Measurements from ENCODE around the gene SSU72.
"Not testable (repeated sequence)": the region's sequence is repeated elsewhere in the genome, so short reads cannot be mapped to it uniquely, and the experiment has no call there.

The SSU72 gene

GRCh38 chr1:1523651-1524050 lies 51.0 kb downstream of the SSU72 start:
- not testable (repeated sequence) for DNase-seq

GRCh38 chr1:1523226-1523625 lies 51.4 kb downstream of the SSU72 start:
- not testable (repeated sequence) for DNase-seq

- not testable (repeated sequence) for DNase-seq
Measured at GRCh38 chr1:1522536-1522935, 52.1 kb downstream of the SSU72 start.

- no peak for DNase-seq
Measured at GRCh38 chr1:1521331-1521730, 53.3 kb downstream of the SSU72 start.

GRCh38 chr1:1519805-1520505 lies 54.7 kb downstream of the SSU72 start:
- not testable (repeated sequence) for DNase-seq

GRCh38 chr1:1518621-1519007 lies 56.0 kb downstream of the SSU72 start:
- not testable (repeated sequence) for DNase-seq

GRCh38 chr1:1517973-1518620 lies 56.6 kb downstream of the SSU72 start:
- DNase-seq: no peak

- DNase-seq: not testable (repeated sequence)
Measured at GRCh38 chr1:1516923-1517322, 57.7 kb downstream of the SSU72 start.

GRCh38 chr1:1514376-1514775 lies 60.3 kb downstream of the SSU72 start:
- not testable (repeated sequence) for DNase-seq

- not testable (repeated sequence) for DNase-seq
Measured at GRCh38 chr1:1513675-1514074, 61.0 kb downstream of the SSU72 start.

GRCh38 chr1:1512425-1512824 lies 62.2 kb downstream of the SSU72 start:
- not testable (repeated sequence) for DNase-seq

- DNase-seq: peak; percentile 96 to 98
Measured at GRCh38 chr1:1511533-1512285, 63.0 kb downstream of the SSU72 start, which contains the start of gene ATAD3A. TSS of gene ATAD3A (plus strand) at chr1:1512162. CDS start at chr1:1512269, 107 bp downstream.

GRCh38 chr1:1510912-1511532 lies 63.6 kb downstream of the SSU72 start:
- DNase-seq: peak; percentile 8 to 13

GRCh38 chr1:1509465-1509850 lies 65.2 kb downstream of the SSU72 start:
- not testable (repeated sequence) for DNase-seq

- not testable (repeated sequence) for DNase-seq
Measured at GRCh38 chr1:1508775-1509464, 65.7 kb downstream of the SSU72 start.

- DNase-seq: no peak
Measured at GRCh38 chr1:1507305-1507704, 67.4 kb downstream of the SSU72 start.

- DNase-seq: not testable (repeated sequence)
Measured at GRCh38 chr1:1505801-1506200, 68.9 kb downstream of the SSU72 start.

GRCh38 chr1:1505366-1505798 lies 69.3 kb downstream of the SSU72 start:
- peak; percentile 6 to 41 for DNase-seq

GRCh38 chr1:1504777-1505365 lies 69.8 kb downstream of the SSU72 start:
- DNase-seq: peak; percentile 38 to 52

GRCh38 chr1:1495461-1495975 lies 79.1 kb downstream of the SSU72 start:
- not testable (repeated sequence) for DNase-seq

GRCh38 chr1:1494311-1494710 lies 80.4 kb downstream of the SSU72 start:
- not testable (repeated sequence) for DNase-seq

Measured in NCI-H1930 (cell line).